Mesothelial cell of epicardium (in vitro differentiated cells): ENCODE results near the gene GRID1. TPM values are rescaled to one million over a fixed set of nuclear protein-coding genes. Genes with fewer than 3 reads are reported as not detected.

Experiments used
- DNase-seq, 2 experiments: peaks; one replicate each; pipeline ENCODE4 v3.0.0; 2021; ENCODE audit warnings: low spot score in 2 of 2; ENCODE audit not compliant: unreplicated experiment in 2 of 2
- H3K27ac Mint-ChIP-seq: 2 replicates; pipeline ENCODE4 v1.8.0; 2021; ENCODE audit warnings: mixed read lengths
- H3K27me3 Mint-ChIP-seq: 2 replicates; pipeline ENCODE4 v1.8.0; 2021; ENCODE audit warnings: low read depth, mixed read lengths
- H3K36me3 Mint-ChIP-seq: 2 replicates; pipeline ENCODE4 v1.8.0; 2021; ENCODE audit warnings: mixed read lengths
- H3K4me1 Mint-ChIP-seq: 2 replicates; pipeline ENCODE4 v1.8.0; 2021; ENCODE audit warnings: mixed read lengths
- H3K4me3 Mint-ChIP-seq: 2 replicates; pipeline ENCODE4 v1.8.0; 2021; ENCODE audit warnings: mild to moderate bottlenecking, moderate library complexity, mixed read lengths
- H3K9me3 Mint-ChIP-seq: 2 replicates; pipeline ENCODE4 v1.8.0; 2021; ENCODE audit warnings: mixed read lengths
- CTCF ChIP-seq: fragments of 200-600 bp; sonication (generic); IDR thresholded peaks from one replicate; pipeline ENCODE4 v1.5.0; 2021; ENCODE audit warnings: antibody characterized with exemption; ENCODE audit not compliant: unreplicated experiment
- total RNA-seq: library from RNA; stranded (reverse); gene quantifications from 3 replicates; pipeline ENCODE4 v1.2.1, GENCODE V29; 2021

The GRID1 gene
- total RNA-seq, 1 donor from 2014 or later, result 0.22 TPM

- no peaks in the 10 kb centered on the region for H3K9me3 Mint-ChIP-seq
- H3K36me3 Mint-ChIP-seq, result no peaks in the 10 kb centered on the region
- peaks cover 5% of the 10 kb centered on the region for H3K27me3 Mint-ChIP-seq
- H3K4me1 Mint-ChIP-seq, result peaks cover 2% of the 10 kb centered on the region
- no peak overlapping the region for H3K4me3 Mint-ChIP-seq
- no peak overlapping the region for H3K27ac Mint-ChIP-seq
- no peak for TF ChIP-seq CTCF
- no peak for DNase-seq
These were observed 748.6 kb downstream of the GRID1 start for GRCh38 chr10:85617751-85618546.

- no peaks in the 10 kb centered on the region for H3K27me3 Mint-ChIP-seq
- no peak overlapping the region for H3K27ac Mint-ChIP-seq
- H3K4me3 Mint-ChIP-seq, result no peak overlapping the region
These were observed 751.0 kb downstream of the GRID1 start for GRCh38 chr10:85615556-85615955.

GRCh38 chr10:85614981-85615380, 751.6 kb downstream of the GRID1 start:
- Mint-ChIP-seq H3K36me3 (no peaks in the 10 kb centered on the region), H3K4me1 (peaks cover 2% of the 10 kb centered on the region), H3K27ac (no peak overlapping the region), H3K9me3 (no peaks in the 10 kb centered on the region), H3K4me3 (no peak overlapping the region), H3K27me3 (peaks cover 3% of the 10 kb centered on the region)
- DNase-seq, result no peak
- no peak for TF ChIP-seq CTCF

More at GRCh38 chr10:85615556-85615955, 751.0 kb downstream of the GRID1 start:
- no peaks in the 10 kb centered on the region for H3K9me3 Mint-ChIP-seq
- H3K4me1 Mint-ChIP-seq, result peaks cover 2% of the 10 kb centered on the region
- H3K36me3 Mint-ChIP-seq, result no peaks in the 10 kb centered on the region
- TF ChIP-seq CTCF, result no peak
- no peak for DNase-seq

- Mint-ChIP-seq H3K4me3 (no peak overlapping the region), H3K27ac (no peak overlapping the region), H3K9me3 (no peaks in the 10 kb centered on the region), H3K27me3 (peaks cover 3% of the 10 kb centered on the region), H3K4me1 (peaks cover 2% of the 10 kb centered on the region), H3K36me3 (no peaks in the 10 kb centered on the region)
- TF ChIP-seq CTCF, result no peak
- DNase-seq, result no peak
These were observed 752.0 kb downstream of the GRID1 start for GRCh38 chr10:85614566-85614965.

GRCh38 chr10:85613391-85613790, 753.2 kb downstream of the GRID1 start:
- no peak overlapping the region for H3K4me3 Mint-ChIP-seq
- no peak for DNase-seq
- H3K27ac Mint-ChIP-seq, result no peak overlapping the region
- no peaks in the 10 kb centered on the region for H3K9me3 Mint-ChIP-seq
- no peak for TF ChIP-seq CTCF
- H3K4me1 Mint-ChIP-seq, result peaks cover under 1% of the 10 kb centered on the region
- H3K27me3 Mint-ChIP-seq, result peaks cover 3% of the 10 kb centered on the region
- H3K36me3 Mint-ChIP-seq, result no peaks in the 10 kb centered on the region
